GM19043 (cell line): ENCODE measurements around the gene HACL1.
"Not testable (repeated sequence)": the region's sequence is repeated elsewhere in the genome, so short reads cannot be mapped to it uniquely, and the experiment has no call there.

Experiments
- ATAC-seq: cut with Tn5 transposase; IDR thresholded peaks from one replicate; pipeline ENCODE4 v1.9.1; 2021; ENCODE audit warnings: low read depth; ENCODE audit not compliant: unreplicated experiment

Gene HACL1

GRCh38 chr3:15630646-15631350, 29.4 kb upstream of the HACL1 start:
- peak; percentile 26 for ATAC-seq

- peak; percentile 99 for ATAC-seq
These were observed 28.7 kb upstream of the HACL1 start for GRCh38 chr3:15629860-15630597.

DNA sequence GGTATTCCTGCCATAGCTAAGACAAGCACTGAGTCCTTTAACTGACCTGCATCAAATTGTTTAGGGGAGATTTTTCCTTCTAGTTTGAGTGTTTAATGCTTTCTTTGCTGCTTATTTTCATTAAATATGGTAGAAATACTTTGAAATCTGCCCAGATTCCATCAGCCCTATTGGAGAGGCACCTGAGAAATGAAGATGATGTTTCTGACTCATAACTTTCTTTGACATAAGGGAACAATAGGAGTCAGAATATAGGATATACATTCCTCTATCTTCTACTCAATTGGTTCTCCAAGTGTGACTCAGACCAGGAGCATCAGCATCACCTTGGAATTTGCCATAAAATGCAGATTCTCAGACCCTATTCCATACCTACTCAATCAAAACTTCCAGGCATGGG, 27.6 kb upstream of the HACL1 start:
- ATAC-seq: no peak

DNA sequence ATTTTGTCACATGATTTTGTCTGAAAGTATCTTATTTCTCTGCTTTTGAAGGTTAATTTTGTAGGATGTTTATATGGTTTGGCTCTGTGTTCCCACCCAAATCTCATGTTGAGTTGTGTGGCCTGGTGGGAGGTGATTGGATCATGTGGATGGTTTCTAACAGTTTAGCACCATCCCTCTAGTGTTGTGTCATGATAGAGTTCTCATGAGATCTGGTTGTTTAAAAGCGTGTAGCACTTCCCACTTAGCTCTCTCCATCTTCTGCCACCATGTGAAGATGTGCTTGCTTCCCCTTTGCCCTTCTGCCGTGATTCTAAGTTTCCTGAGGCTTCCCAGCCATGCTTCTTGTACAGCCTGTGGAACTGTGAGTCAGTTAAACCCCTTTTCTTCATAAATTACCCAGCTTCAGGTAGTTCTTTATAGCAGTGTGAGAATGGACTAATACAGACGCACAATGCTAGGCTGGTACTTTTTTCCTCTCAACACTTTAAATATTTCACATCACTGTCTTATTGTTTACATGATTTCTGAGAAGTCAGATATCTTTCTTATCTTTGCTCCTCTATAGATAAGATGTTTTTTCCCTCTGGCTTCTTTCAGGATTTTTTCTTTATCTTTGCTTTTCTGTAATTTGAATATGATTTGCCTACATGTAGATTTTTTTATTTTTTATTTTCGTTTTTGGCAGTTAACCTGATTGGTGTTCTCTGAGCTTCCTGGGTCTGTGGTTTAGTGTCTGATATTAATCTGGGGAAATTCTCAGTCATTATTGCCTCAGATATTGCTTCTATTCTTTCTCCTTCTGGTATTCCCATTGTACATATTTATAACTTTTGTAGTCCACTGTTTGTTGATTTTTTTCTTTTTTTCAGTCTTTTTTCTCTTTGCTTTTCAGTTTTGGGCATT, 22.4 kb upstream of the HACL1 start:
- no peak for ATAC-seq

DNA sequence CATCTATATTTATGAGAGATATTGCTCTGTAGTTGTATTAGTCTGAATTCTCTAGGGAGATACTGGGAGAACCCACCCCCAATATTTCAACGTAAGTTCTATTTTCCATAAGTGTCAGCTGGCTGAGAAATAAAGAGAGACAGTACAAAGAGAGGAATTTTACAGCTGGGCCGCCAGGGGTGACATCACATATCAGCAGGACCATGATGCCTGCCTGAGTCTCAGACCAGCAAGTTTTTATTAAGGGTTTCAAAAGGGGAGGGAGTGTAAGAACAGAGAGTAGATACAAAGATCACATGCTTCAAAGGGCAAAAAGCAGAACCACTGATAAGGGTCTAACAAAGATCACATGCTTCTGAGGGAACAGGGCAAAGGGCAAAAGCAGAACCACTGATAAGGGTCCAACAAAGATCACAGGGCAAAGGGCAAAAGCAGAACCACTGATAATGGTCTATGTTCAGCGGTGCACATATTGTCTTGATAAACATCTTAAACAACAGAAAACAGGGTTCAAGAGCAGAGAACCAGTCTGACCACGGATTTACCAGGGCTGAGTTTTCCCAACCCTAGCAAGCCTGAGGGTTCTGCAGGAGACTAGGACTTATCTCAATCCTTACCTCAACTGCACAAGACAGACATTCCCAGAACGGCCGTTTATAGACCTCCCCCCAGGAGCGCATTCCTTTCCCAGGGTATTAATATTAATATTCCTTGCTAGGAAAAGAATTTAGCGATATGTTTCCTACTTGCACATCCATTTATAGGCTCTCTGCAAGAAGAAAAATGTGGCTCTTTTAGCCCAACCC, 18.5 kb upstream of the HACL1 start:
- not testable (repeated sequence) for ATAC-seq

DNA sequence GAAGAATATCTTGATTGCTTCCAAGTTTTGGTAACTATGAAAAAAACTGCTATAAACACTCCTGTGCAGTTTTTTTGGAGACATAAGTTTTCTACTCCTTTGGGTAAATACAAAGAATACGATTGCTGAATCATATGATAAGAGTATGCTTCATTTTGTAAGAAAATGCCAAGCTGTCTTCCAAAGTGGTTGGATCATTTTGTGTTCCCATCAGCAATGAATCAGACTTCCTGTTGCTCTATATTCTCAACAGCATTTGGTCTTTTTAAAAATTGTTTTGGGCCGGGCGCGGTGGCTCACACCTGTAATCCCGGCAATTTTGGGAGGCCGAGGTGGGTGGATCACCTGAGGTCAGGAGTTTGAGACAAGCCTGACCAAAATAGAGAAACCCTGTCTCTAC, 14.7 kb upstream of the HACL1 start:
- ATAC-seq: no peak

DNA sequence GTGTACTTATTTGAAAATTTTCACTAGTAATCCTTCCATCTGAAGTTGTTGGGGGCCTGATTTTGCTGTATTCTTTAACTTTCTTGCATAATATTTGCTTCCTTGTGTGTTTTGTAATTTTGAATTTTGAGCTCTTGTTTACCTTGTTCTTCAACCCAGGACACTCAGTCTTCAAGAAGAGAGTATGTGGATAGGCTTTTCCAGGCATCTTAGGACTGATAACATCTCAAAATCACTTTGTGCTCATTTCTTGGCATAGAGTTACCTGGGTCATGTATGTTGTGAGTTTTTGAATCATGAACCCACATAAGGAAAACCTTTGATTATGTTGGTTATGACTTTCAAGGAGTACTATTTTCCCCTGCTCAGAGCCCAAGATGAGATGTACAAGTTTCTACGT, 13.6 kb upstream of the HACL1 start:
- no peak for ATAC-seq

DNA sequence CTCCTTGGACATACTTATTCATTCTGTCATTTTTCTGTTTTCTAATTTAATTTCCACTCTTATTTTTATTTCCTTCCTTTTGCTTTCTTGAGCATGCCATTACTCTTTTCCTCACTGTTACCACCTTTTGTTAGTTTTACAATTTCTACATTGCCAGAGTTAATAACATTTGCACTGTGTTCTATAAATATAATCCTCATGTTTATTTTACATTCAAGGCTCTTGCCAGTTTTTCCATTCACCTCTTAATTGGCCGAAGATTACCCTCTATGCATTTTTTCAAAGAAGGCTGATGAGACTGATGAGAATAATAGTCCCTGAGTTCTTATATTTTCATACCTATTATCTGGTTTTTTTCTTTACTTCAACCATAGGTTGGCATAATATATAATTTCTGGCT, 10.6 kb upstream of the HACL1 start:
- no peak for ATAC-seq

DNA sequence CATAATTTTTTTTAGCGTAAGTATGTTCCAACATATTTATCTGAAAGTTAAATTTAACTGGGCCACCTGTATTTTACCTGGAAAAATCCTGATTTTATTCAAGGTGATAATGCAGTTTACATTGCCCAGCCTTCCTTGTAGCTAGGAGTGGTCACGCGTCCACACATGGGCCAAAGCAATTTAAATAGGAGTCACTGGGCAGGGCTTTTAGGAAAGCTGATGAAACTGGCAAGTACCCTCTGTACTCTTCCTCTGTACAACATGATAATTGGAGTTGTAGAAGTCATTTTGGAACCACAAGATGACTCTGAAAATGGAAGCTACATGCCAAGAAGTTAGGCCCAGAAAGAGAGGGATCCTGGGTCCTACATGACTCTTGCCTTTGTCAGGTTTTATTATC, 9.6 kb upstream of the HACL1 start:
- no peak for ATAC-seq

- no peak for ATAC-seq
These were observed 8.9 kb upstream of the HACL1 start for GRCh38 chr3:15610082-15610759.

- no peak for ATAC-seq
These were observed 5.1 kb upstream of the HACL1 start for GRCh38 chr3:15606434-15606891.

GRCh38 chr3:15604584-15604983, 3.2 kb upstream of the HACL1 start:
- ATAC-seq: not testable (repeated sequence)

GRCh38 chr3:15602816-15603215, 1.4 kb upstream of the HACL1 start:
- not testable (repeated sequence) for ATAC-seq

DNA sequence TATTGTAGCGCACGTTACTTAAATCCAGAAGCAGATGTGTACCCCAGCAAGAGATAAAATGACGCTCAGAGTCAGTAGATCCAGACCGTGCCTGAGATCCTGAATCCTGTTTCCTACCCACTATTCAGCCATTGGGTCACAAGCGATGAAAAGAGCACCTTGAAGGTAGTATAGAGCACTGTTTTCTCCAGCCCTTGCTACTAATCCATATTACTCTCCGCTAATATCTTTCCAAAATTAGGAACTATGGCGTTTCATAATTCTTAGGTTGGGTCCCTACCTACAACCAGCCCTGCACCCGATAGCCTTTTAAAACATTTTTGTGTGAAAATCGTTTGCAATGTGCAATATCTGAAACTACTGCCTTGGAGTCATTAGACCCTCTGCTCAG, 772 bp upstream of the HACL1 start:
- ATAC-seq: peak; percentile 11

DNA sequence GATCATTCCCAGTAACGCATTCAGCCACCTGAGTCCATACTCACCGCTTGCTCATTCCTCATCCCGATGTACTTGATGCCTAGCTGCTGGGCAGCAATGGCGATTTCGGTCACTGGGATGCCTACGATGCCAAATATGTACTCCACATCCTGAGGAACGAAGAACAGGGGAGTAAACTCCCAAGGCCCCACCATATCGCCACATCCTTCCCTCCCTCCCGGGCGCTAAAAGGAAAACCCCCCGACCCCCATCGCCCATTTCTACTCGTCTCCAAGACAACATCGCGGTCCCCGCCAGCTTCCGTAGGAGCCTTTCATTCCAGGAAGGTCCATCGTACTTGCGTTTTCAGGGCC, 347 bp downstream of the HACL1 start:
- peak; percentile 8 for ATAC-seq

- no peak for ATAC-seq
These were observed 5.4 kb downstream of the HACL1 start for GRCh38 chr3:15595955-15596354.

DNA sequence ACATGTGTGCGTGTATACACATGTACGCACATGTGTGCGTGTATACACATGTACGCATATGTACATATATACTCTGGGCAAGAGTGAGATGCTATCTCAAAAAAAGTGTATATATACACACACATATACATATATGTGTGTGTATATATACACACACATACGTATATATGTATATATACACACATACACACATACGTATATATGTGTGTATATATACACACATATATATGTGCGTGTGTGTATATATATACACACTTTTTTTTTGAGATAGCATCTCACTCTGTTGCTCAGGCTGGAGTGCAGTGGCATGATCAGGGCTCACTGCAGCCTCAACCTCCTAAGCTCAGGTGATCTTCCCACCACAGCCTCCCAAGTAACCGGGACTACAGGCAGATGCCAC, 8.4 kb downstream of the HACL1 start:
- no peak for ATAC-seq

GRCh38 chr3:15591928-15592327, 9.4 kb downstream of the HACL1 start:
- ATAC-seq: no peak

- ATAC-seq: no peak
These were observed 10.1 kb downstream of the HACL1 start for GRCh38 chr3:15591242-15591641.
